IPS DF 19.7 (cell line): ENCODE data around the gene EME2.
"Not testable (repeated sequence)": the region's sequence is repeated elsewhere in the genome, so short reads cannot be mapped to it uniquely, and the experiment has no call there.

Source experiments
- DNase-seq: peaks from one replicate; pipeline ENCODE4 v3.0.0-alpha.2; 2013; ENCODE audit warnings: low read depth, low spot score

Gene EME2

GRCh38 chr16:1791256-1791942 lies 18.8 kb downstream of the EME2 start:
- DNase-seq = no peak

GRCh38 chr16:1791943-1792812 lies 19.6 kb downstream of the EME2 start:
- DNase-seq = no peak

DNA sequence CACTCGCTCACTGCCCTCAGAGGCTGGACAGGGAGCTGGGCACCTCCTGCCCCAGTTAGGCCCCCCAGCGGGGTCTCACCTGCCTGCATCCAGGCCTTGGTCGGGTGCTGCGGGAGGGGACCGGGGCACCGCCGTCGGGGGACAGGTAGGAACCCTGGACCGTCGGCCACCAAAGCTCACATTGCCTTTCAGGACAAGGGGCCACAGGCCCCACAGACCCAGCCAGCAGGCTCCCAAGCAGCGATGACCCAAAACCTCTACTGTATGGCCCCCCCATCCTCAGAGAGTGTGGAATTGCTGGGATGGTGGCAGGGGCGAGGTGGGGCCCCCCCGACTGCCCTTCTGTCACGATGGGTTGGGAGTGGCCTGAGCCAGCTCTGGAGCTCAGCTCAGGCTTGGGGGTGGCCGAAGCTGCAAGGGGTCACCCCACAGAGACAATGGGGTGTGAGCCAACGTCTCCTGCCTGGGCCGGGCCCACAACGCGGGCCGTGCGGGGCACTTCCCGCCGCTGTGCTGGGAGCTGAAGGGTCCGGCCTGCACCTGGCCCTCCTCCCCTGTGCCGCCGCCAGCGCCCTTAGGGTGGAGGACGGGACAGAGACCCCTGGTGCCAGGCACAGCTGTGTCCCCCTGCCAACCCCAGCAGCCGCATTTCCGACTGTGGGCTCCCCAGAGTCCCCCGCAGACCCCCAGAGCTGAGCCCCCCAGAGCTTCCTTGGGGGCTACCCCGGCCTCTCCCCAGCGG lies 20.4 kb downstream of the EME2 start:
- DNase-seq = no peak

DNA sequence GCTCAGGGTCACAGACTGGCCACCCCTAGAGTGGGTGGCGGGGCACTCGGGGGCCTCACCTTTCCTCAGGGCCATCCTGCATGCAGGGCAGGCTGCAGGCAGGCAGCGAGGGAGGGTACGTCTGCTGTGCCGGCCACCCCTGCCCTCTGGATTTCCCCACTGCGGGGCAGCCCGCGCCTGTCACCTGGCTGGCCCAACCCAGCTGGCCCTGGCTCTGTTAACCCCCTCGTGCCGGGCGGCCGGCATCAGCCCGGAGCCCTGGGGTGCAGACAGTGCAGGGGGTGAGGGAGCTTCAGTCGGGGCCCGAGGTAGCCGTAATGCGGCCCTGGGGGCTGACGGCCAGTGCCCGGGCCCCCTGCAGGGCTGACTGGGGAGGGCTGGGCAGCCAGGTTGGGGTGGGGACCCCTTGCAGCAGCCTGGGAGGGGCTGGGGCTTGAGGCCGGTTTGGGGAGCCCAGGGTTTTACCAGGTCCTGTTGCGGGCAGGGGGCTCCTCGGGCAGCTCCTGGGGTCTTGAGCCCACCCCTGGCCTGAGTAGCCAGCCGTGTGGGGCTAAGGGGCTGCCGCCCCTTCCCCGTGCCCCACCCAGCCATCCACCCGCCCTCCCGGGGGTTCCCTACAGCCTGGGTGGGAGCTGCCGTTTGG lies 21.1 kb downstream of the EME2 start, which contains the start of gene IGFALS:
Gene IGFALS (minus strand): TSS at position 128 of the 643 bp plus-strand sequence. CDS start 53 bp downstream, at position 75.
- DNase-seq = no peak

DNA sequence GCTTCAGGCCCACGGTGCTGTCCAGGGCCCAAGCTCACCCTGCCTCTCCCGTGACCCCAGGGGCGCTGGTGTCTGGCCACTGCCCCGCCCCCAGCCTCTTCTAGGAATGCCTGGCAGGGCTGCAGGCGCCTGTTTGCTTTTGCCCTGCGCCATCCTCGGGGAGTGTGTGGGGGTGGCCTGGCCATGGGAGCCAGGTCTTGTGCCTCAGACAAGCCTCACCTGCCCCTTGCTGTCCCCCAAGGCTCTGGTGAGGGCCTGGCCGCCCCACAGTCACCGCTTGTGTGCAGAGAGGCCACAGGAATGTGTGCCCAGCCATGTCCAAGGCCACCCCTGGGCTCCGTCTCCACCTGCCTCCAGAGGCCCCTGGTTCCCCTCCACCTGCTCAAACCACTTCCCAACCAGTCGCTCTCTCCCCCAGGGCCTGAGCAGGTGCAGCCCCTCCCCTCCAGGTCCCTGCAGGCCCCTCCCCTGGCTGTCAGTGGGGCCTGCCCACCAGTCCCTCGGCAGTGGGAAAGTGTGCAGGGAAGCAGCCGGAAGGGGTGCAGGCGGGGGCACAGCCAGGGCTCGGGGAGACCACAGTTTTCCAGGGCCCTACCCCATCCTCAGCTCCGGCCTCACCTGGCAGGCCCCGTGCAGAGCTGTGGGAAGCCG lies 21.7 kb downstream of the EME2 start:
- no peak for DNase-seq

DNA sequence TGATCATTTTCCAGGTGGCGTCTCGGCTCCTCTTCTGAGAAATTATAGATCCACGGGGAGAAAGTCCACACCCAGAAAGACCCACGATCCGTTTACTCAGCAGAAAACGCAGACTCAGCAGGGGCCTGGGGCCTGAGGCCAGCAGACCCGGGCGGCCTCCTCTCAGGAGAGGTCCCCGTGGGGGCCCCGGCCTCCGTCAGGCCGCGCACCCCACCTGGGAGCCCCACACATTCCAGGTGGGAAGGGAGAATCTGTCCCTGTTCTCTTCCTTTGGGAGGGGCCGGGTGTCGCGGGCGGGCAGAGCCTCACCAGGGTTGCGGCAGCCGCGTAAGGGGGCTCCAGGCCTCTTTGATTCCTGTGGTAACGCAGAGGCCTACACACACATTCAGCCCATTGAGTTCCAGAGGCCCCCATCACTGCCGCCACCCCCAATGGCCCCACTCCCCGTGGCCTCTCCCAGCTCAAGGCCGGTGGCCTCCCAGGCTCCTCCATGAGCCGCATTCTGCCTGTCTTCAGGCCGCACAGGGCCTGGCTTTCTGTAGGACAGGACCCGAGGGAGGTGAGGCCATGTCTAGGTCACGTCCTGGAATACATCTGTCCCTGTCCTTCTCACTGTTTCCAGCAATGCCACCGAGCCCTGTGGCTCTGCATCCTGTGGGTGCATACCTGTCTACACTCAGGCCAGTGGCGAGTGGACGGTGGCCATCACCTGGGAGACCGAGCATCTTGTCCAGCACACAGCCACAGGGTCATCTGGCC lies 22.5 kb downstream of the EME2 start:
- no peak for DNase-seq

- DNase-seq = not testable (repeated sequence)
Measured at GRCh38 chr16:1799263-1799662, 26.7 kb downstream of the EME2 start.

DNA sequence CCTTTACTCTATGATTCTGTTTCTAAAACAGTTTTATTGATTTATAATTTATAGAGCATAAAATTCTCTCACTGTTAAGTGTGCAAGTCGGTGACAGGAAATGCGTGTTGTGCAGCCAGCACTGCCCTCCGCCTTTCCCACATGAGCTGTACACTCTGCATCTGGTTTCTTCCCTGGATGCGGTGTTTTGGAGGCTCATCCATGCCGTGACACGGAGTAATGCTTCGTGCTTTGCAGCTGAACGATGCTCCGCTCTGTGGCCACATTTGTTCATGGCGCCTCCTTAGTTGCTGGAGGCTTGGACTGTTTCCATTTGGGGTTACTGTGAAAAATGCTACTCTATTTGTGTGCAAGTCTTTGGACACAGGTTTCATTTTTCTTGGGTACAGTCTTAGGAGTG lies 28.1 kb downstream of the EME2 start:
- DNase-seq = no peak

GRCh38 chr16:1807626-1808025 lies 35.0 kb downstream of the EME2 start:
- DNase-seq = no peak

DNA sequence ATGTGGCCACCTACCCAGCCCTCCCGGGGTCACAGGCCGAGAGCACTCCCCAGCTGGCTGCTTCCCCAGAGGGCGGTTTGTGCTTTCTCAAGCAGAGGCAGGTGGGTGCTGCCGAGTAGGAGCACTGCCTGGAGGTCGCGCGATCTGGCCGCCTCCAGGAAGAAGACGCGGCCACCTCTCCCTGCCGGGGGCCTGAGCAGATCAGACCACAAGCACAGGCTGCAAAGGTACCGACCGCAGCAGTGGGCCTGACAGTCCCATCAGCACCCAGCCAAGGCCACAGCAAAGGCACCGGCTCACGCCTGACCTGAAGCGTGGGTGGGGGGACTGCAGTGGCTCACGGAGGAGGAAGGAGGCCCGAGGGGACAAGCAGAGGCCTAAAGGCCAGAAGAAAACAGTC lies 36.1 kb downstream of the EME2 start:
- DNase-seq = no peak

DNA sequence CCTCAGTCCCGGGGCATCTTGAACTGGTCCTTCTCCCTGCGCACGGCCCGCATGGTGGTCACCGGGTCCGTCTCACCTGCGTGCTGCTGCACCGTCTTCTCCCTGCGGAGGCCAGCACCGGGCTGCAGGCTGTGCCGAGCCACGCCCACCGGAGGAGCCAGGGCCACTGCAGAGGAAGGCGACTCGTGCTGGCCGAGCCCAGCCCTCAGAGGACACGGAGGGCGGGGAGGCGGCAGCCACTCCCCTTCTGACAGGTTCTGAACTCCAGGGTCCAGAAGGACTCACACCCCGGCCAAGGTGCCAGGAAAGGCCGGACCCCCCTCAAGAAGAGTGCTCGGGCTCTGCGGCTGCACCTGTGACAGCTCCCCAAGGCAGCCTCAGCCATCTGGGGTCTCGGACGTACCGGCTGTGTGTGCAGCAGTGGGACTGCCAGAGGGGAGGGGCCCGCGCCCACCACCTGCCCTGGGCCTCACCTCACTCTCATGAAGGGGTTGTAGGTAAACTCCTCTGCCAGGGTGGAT lies 36.7 kb downstream of the EME2 start:
- DNase-seq = no peak

GRCh38 chr16:1810106-1810505 lies 37.5 kb downstream of the EME2 start:
- no peak for DNase-seq

GRCh38 chr16:1810536-1810935 lies 37.9 kb downstream of the EME2 start:
- no peak for DNase-seq

- DNase-seq = no peak
Measured at GRCh38 chr16:1812732-1813163, 40.1 kb downstream of the EME2 start.

DNA sequence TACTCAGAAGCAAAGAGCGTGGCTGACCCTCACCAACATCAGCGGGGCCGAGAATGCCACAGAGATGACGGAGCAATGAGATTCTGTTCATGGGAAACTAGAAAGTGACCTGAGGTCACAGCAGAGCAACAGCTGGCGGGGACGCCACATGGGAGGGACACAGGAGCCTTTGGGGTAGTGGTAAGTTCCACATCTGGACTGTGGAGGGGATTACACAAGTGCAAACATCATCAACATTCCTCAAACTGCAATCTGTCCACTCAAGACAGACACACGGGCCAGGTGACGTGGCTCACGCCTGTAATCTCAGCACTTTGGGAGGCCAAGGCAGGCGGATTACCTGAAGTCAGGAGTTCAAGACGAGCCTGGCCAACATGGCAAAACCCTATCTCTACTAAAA lies 42.9 kb downstream of the EME2 start:
- no peak for DNase-seq

DNA sequence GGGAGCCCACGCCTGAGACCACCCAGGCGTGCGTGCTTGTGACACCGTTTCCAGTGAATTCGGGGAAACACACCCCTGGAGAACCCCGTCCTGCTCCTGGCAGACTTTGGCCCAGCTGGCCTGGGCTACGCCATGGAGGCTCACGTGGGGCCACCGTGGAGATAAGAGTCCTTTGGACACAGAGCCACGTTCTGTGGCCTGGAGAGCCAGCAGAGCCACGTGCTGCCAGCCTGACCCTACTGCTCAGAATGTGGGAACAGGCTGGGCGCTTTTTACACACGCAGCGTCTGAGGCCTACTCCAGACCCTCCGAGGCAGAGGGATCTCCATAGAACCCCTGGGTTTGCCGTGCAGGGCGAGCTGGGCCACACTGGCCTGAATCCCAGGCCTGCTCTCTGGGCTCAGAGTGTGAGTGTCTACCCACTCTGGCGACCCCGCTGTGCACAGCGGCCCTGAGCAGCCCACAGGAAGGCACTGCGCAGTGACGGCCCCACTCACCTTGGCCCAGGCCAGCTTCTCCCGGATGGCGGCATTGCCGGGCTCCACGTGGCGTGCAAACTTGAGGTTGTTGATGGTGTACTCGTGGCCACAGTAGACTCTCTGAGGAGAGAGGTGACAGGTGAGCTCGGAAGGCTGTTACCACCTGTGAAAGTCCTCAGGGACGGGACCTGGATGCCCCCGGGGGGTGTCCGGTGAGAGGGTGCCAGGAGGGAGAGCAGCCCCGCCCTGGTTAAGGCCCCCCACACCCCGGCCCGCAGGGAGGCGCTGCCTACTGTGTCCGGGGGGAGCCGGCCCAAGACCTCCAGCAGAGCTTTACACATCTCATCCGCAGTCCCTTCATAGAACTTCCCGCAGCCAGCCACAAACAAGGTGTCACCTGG lies 44.0 kb downstream of the EME2 start:
- no peak for DNase-seq

DNA sequence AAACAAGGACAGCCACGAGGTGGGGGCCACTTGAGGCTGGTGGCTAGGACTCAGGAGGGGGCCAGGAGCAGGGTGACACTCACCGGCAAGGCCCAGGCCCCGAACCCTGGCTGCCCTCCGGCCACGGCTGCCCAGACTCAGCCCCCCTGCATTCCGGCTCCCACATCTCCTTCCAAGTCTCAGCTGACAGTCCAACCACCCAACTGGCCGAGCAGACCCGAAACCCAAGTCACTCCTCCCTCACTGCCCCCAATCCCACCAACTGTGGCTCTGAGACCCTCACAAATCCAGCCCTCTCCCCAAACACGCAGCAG lies 44.6 kb downstream of the EME2 start:
- no peak for DNase-seq

DNA sequence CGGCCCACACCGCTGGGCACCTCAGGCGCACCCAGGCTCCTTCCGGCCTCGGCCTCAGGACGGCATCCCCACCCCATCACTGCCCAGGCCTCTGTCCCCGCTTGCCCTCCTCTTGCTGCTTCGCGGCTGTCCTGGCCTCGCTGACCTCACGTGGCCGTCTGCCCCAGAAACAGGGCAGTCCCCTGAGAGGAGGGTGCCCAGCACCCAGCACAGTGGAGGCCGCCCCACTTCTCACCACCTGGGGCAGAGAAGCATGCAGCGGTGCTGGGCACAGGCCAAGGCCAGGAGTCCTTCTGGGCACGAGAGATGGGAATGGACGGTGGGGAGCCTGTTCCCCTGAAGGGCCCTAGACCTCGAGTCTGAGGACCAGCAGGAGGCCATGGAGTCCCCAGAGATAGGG lies 45.1 kb downstream of the EME2 start:
- DNase-seq = no peak

GRCh38 chr16:1818204-1818872 lies 45.7 kb downstream of the EME2 start:
- no peak for DNase-seq
